Ovary (tissue), 3 donors: ENCODE measurements around the gene NELL1.

ENCODE experiments used
- EP300 ChIP-seq: sonication (generic); formaldehyde crosslinking; IDR thresholded peaks from one replicate; pipeline ENCODE4 v1.6.1; 2017; ENCODE audit warnings: antibody characterized with exemption
- POLR2A ChIP-seq: fragments of 450-650 bp; IDR thresholded peaks from one replicate; pipeline ENCODE4 v1.6.1; 2017; ENCODE audit warnings: antibody characterized with exemption, mild to moderate bottlenecking, moderate library complexity
- TF ChIP-seq, protein P1 (sequence below), 3 donors: fragments of 450-650 bp in 2 of 3; fragments of 200-600 bp in 1 of 3; IDR thresholded peaks; one replicate each; pipeline versions ENCODE4 v1.5.1 to v1.8.0; 2016 to 2022; ENCODE audit warnings: antibody characterized with exemption in 3 of 3, mild to moderate bottlenecking in 1 of 3
- donor health status: DM: no; HTN: no; CAD: no.

DNA sequence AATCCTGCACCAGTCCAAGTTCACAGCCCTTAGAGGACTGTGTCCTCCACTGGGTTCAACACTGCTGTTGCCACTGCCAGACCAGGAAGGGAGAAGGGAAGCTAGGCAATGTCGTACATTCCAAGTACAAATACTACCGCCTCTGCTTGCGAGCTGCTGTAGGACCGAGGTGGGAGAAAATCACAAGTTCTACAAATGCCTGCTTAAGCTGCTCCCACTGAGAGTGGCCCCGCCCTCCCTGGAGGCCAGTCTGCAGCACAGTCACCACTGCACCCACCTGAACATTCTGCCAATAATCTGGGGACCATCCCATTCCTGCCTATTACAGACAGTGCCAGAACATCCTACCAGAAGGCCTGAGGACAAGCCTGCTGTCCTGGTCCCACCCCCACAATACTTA is 816.0 kb downstream of the NELL1 start:
- TF ChIP-seq, protein P1, sequence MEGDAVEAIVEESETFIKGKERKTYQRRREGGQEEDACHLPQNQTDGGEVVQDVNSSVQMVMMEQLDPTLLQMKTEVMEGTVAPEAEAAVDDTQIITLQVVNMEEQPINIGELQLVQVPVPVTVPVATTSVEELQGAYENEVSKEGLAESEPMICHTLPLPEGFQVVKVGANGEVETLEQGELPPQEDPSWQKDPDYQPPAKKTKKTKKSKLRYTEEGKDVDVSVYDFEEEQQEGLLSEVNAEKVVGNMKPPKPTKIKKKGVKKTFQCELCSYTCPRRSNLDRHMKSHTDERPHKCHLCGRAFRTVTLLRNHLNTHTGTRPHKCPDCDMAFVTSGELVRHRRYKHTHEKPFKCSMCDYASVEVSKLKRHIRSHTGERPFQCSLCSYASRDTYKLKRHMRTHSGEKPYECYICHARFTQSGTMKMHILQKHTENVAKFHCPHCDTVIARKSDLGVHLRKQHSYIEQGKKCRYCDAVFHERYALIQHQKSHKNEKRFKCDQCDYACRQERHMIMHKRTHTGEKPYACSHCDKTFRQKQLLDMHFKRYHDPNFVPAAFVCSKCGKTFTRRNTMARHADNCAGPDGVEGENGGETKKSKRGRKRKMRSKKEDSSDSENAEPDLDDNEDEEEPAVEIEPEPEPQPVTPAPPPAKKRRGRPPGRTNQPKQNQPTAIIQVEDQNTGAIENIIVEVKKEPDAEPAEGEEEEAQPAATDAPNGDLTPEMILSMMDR (IDR thresholded peaks at IDR 0.05) = no peak
- TF ChIP-seq POLR2A (no peak), EP300 (no peak)
